ENCODE data around the gene KCNMA1.

Gene KCNMA1

DNA sequence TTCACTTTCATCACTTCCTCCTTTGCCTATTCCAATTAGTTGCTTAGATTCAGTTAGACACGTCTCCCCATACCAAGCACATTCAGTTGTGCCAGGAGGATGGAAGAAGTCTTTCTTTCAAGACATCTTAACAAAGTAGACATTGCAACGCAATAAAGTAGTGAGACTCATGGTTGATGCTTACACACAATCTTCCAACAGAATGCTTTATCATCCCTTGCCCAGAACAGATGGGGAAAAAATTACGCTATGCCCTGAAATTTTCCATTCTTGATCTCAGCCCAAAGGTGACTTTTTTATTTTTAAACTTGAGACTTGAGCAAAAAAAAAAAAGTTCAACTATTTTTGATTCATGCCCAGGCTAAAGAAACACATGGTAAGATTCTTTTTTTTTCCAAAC lies 74.9 kb downstream of the KCNMA1 start:
- Histone ChIP-seq H3K4me3 (ENCODE audit: low read length) (no peak overlapping the region), H3K23ac (ENCODE audit: low read length) (no peak overlapping the region), H3K56ac (ENCODE audit: low read length) (no peak overlapping the region), H3K36me3 (ENCODE audit: control insufficient read depth, insufficient read depth, low read length) (no peaks in the 10 kb centered on the region), H3K27ac (ENCODE audit: low read depth, low read length) (no peak overlapping the region), H3K9ac (ENCODE audit: low read length) (no peak overlapping the region), H4K5ac (ENCODE audit: low read length) (no peak overlapping the region), H3K79me2 (ENCODE audit: control insufficient read depth, insufficient read depth, low read length) (no peaks in the 10 kb centered on the region), H3K4me2 (ENCODE audit: low read length) (no peak overlapping the region), H4K8ac (ENCODE audit: low read depth, low read length) (no peak overlapping the region), H2BK120ac (ENCODE audit: low read depth, low read length) (no peak overlapping the region), H3K18ac (ENCODE audit: low read length) (no peak overlapping the region), H2BK5ac (ENCODE audit: low read length) (no peak overlapping the region), H3K79me1 (ENCODE audit: low read length) (no peaks in the 10 kb centered on the region), H2AK5ac (ENCODE audit: low read length) (no peak overlapping the region), H3K4ac (ENCODE audit: low read depth, low read length) (no peak overlapping the region), H2BK15ac (replicated peaks; ENCODE audit: low read depth) (no peak overlapping the region), H3K27me3 (ENCODE audit: insufficient read depth, low read length, poor library complexity) (no peaks in the 10 kb centered on the region), H3K4me1 (ENCODE audit: control insufficient read depth, low read depth, low read length) (peaks cover 2% of the 10 kb centered on the region)
- no CpG with 5 or more reads among the region's 3 CpGs for WGBS (ENCODE audit: extremely low coverage, insufficient coverage, low lambda C conversion rate)
- no peak for DNase-seq

GRCh38 chr10:77561991-77562390 lies 75.6 kb downstream of the KCNMA1 start:
- H3K9ac ChIP-seq (ENCODE audit: low read length) = no peak overlapping the region
- no peaks in the 10 kb centered on the region for H3K36me3 ChIP-seq (ENCODE audit: control insufficient read depth, insufficient read depth, low read length)
- H3K4me3 ChIP-seq (ENCODE audit: low read length) = no peak overlapping the region
- H3K18ac ChIP-seq (ENCODE audit: low read length) = no peak overlapping the region
- H3K4me2 ChIP-seq (ENCODE audit: low read length) = no peak overlapping the region
- H3K79me2 ChIP-seq (ENCODE audit: control insufficient read depth, insufficient read depth, low read length) = no peaks in the 10 kb centered on the region
- no peak overlapping the region for H2BK15ac ChIP-seq (replicated peaks; ENCODE audit: low read depth)
- H3K23ac ChIP-seq (ENCODE audit: low read length) = no peak overlapping the region
- no peak overlapping the region for H4K8ac ChIP-seq (ENCODE audit: low read depth, low read length)
- peaks cover 2% of the 10 kb centered on the region for H3K4me1 ChIP-seq (ENCODE audit: control insufficient read depth, low read depth, low read length)
- H2BK120ac ChIP-seq (ENCODE audit: low read depth, low read length) = no peak overlapping the region
- DNase-seq = no peak
- H3K4ac ChIP-seq (ENCODE audit: low read depth, low read length) = no peak overlapping the region
- H3K56ac ChIP-seq (ENCODE audit: low read length) = no peak overlapping the region
- H4K5ac ChIP-seq (ENCODE audit: low read length) = no peak overlapping the region
- no CpG with 5 or more reads among the region's 3 CpGs for WGBS (ENCODE audit: extremely low coverage, insufficient coverage, low lambda C conversion rate)
- H2AK5ac ChIP-seq (ENCODE audit: low read length) = no peak overlapping the region
- no peak overlapping the region for H2BK5ac ChIP-seq (ENCODE audit: low read length)
- H3K27me3 ChIP-seq (ENCODE audit: insufficient read depth, low read length, poor library complexity) = no peaks in the 10 kb centered on the region
- H3K27ac ChIP-seq (ENCODE audit: low read depth, low read length) = no peak overlapping the region
- H3K79me1 ChIP-seq (ENCODE audit: low read length) = no peaks in the 10 kb centered on the region

DNA sequence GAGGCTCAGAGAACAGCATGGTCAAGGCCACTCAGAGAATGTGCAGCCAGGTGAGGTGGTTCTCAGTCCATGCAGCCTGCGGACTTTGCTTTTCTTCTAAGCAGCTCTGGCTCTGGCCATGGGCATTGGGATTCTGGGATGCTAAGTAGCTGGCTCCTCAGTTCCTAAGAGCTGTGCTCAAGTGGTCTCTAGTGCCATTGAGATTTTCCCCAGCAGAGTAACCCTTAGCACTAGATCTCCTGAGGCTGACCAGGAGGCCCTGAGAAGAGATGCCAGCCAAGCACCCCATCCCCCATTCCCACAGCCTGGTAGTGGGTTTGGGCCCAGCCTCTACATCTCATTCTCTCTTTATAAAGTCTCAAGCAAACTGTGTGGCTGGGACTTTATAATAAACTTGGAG lies 77.1 kb downstream of the KCNMA1 start:
- Histone ChIP-seq H3K9ac (ENCODE audit: low read length) (no peak overlapping the region), H3K4me1 (ENCODE audit: control insufficient read depth, low read depth, low read length) (peaks cover 2% of the 10 kb centered on the region), H3K56ac (ENCODE audit: low read length) (no peak overlapping the region), H4K8ac (ENCODE audit: low read depth, low read length) (no peak overlapping the region), H3K27ac (ENCODE audit: low read depth, low read length) (no peak overlapping the region), H3K4ac (ENCODE audit: low read depth, low read length) (no peak overlapping the region), H2BK5ac (ENCODE audit: low read length) (no peak overlapping the region), H3K23ac (ENCODE audit: low read length) (no peak overlapping the region), H3K36me3 (ENCODE audit: control insufficient read depth, insufficient read depth, low read length) (no peaks in the 10 kb centered on the region), H2BK120ac (ENCODE audit: low read depth, low read length) (no peak overlapping the region), H4K5ac (ENCODE audit: low read length) (no peak overlapping the region), H2BK15ac (replicated peaks; ENCODE audit: low read depth) (no peak overlapping the region), H3K79me2 (ENCODE audit: control insufficient read depth, insufficient read depth, low read length) (no peaks in the 10 kb centered on the region), H3K4me2 (ENCODE audit: low read length) (no peak overlapping the region), H3K27me3 (ENCODE audit: insufficient read depth, low read length, poor library complexity) (no peaks in the 10 kb centered on the region), H3K4me3 (ENCODE audit: low read length) (no peak overlapping the region), H2AK5ac (ENCODE audit: low read length) (no peak overlapping the region), H3K79me1 (ENCODE audit: low read length) (no peaks in the 10 kb centered on the region), H3K18ac (ENCODE audit: low read length) (no peak overlapping the region)
- no CpG with 5 or more reads among the region's 1 CpG for WGBS (ENCODE audit: extremely low coverage, insufficient coverage, low lambda C conversion rate)
- DNase-seq = no peak

GRCh38 chr10:77560052-77560451 lies 77.6 kb downstream of the KCNMA1 start:
- Histone ChIP-seq H3K4me3 (ENCODE audit: low read length) (no peak overlapping the region), H3K4ac (ENCODE audit: low read depth, low read length) (no peak overlapping the region), H2BK15ac (replicated peaks; ENCODE audit: low read depth) (no peak overlapping the region), H3K36me3 (ENCODE audit: control insufficient read depth, insufficient read depth, low read length) (no peaks in the 10 kb centered on the region), H2BK120ac (ENCODE audit: low read depth, low read length) (no peak overlapping the region), H3K4me1 (ENCODE audit: control insufficient read depth, low read depth, low read length) (peaks cover 2% of the 10 kb centered on the region), H3K56ac (ENCODE audit: low read length) (no peak overlapping the region), H3K79me1 (ENCODE audit: low read length) (no peaks in the 10 kb centered on the region), H2BK5ac (ENCODE audit: low read length) (no peak overlapping the region), H4K5ac (ENCODE audit: low read length) (no peak overlapping the region), H3K27ac (ENCODE audit: low read depth, low read length) (no peak overlapping the region), H3K23ac (ENCODE audit: low read length) (no peak overlapping the region), H3K18ac (ENCODE audit: low read length) (no peak overlapping the region), H3K27me3 (ENCODE audit: insufficient read depth, low read length, poor library complexity) (no peaks in the 10 kb centered on the region), H2AK5ac (ENCODE audit: low read length) (no peak overlapping the region), H3K4me2 (ENCODE audit: low read length) (no peak overlapping the region), H3K9ac (ENCODE audit: low read length) (no peak overlapping the region), H4K8ac (ENCODE audit: low read depth, low read length) (no peak overlapping the region), H3K79me2 (ENCODE audit: control insufficient read depth, insufficient read depth, low read length) (no peaks in the 10 kb centered on the region)
- WGBS (ENCODE audit: extremely low coverage, insufficient coverage, low lambda C conversion rate) = no CpG with 5 or more reads among the region's 3 CpGs
- DNase-seq = no peak

- no peak overlapping the region for H2AK5ac ChIP-seq (ENCODE audit: low read length)
- no peak overlapping the region for H3K23ac ChIP-seq (ENCODE audit: low read length)
- no peak overlapping the region for H2BK15ac ChIP-seq (replicated peaks; ENCODE audit: low read depth)
- no CpG with 5 or more reads among the region's 1 CpG for WGBS (ENCODE audit: extremely low coverage, insufficient coverage, low lambda C conversion rate)
- H3K79me2 ChIP-seq (ENCODE audit: control insufficient read depth, insufficient read depth, low read length) = no peaks in the 10 kb centered on the region
- no peak overlapping the region for H3K18ac ChIP-seq (ENCODE audit: low read length)
- no peak overlapping the region for H4K5ac ChIP-seq (ENCODE audit: low read length)
- H3K27me3 ChIP-seq (ENCODE audit: insufficient read depth, low read length, poor library complexity) = no peaks in the 10 kb centered on the region
- H2BK120ac ChIP-seq (ENCODE audit: low read depth, low read length) = no peak overlapping the region
- H3K56ac ChIP-seq (ENCODE audit: low read length) = no peak overlapping the region
- no peak overlapping the region for H3K4ac ChIP-seq (ENCODE audit: low read depth, low read length)
- no peaks in the 10 kb centered on the region for H3K4me1 ChIP-seq (ENCODE audit: control insufficient read depth, low read depth, low read length)
- H3K79me1 ChIP-seq (ENCODE audit: low read length) = no peaks in the 10 kb centered on the region
- H3K4me3 ChIP-seq (ENCODE audit: low read length) = no peak overlapping the region
- H3K4me2 ChIP-seq (ENCODE audit: low read length) = no peak overlapping the region
- H3K27ac ChIP-seq (ENCODE audit: low read depth, low read length) = no peak overlapping the region
- H3K36me3 ChIP-seq (ENCODE audit: control insufficient read depth, insufficient read depth, low read length) = no peaks in the 10 kb centered on the region
- DNase-seq = no peak
- no peak overlapping the region for H4K8ac ChIP-seq (ENCODE audit: low read depth, low read length)
- no peak overlapping the region for H3K9ac ChIP-seq (ENCODE audit: low read length)
- no peak overlapping the region for H2BK5ac ChIP-seq (ENCODE audit: low read length)
These were observed 80.5 kb downstream of the KCNMA1 start for GRCh38 chr10:77556990-77557601.

DNA sequence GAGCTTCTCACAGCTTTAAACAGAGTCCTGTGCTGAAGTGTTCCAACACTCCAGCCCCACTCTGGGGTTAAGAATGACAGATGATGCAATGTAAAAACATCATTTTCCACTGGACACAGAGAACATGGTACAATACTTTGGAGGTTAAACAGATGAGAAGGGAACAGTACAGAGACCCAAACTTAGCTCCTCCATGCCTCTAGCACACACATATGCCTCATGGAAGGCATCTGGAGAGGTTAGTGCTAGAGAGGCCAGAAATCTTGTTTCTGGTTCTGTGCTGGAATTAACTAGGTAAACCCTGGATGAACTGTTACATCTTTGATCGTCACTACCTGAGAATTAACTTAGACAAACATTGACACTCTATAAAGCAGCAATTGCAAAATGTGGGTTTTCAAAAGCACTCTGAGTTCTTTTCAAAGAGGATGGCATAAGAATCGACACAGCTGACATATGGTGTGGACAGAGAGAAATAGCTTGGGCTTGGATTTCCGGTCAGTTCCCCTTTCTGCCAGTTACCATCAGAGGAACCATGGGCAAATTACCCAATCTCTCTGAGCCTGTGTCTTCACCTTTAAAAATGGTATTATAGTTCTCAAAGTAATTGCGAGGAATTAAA lies 81.9 kb downstream of the KCNMA1 start:
- no peak overlapping the region for H3K9ac ChIP-seq (ENCODE audit: low read length)
- H3K27ac ChIP-seq (ENCODE audit: low read depth, low read length) = no peak overlapping the region
- no peak overlapping the region for H2BK5ac ChIP-seq (ENCODE audit: low read length)
- H3K79me1 ChIP-seq (ENCODE audit: low read length) = no peaks in the 10 kb centered on the region
- no peak overlapping the region for H3K4ac ChIP-seq (ENCODE audit: low read depth, low read length)
- no peak overlapping the region for H3K4me3 ChIP-seq (ENCODE audit: low read length)
- no peak for DNase-seq
- H3K36me3 ChIP-seq (ENCODE audit: control insufficient read depth, insufficient read depth, low read length) = no peaks in the 10 kb centered on the region
- H3K4me1 ChIP-seq (ENCODE audit: control insufficient read depth, low read depth, low read length) = no peaks in the 10 kb centered on the region
- no peak overlapping the region for H3K56ac ChIP-seq (ENCODE audit: low read length)
- no peaks in the 10 kb centered on the region for H3K79me2 ChIP-seq (ENCODE audit: control insufficient read depth, insufficient read depth, low read length)
- no peak overlapping the region for H3K23ac ChIP-seq (ENCODE audit: low read length)
- no peaks in the 10 kb centered on the region for H3K27me3 ChIP-seq (ENCODE audit: insufficient read depth, low read length, poor library complexity)
- H2BK120ac ChIP-seq (ENCODE audit: low read depth, low read length) = no peak overlapping the region
- H2AK5ac ChIP-seq (ENCODE audit: low read length) = no peak overlapping the region
- no peak overlapping the region for H3K18ac ChIP-seq (ENCODE audit: low read length)
- no CpG with 5 or more reads among the region's 4 CpGs for whole genome bisulfite sequencing (ENCODE audit: extremely low coverage, insufficient coverage, low lambda C conversion rate)
- H2BK15ac ChIP-seq (replicated peaks; ENCODE audit: low read depth) = no peak overlapping the region
- no peak overlapping the region for H3K4me2 ChIP-seq (ENCODE audit: low read length)
- H4K5ac ChIP-seq (ENCODE audit: low read length) = no peak overlapping the region
- no peak overlapping the region for H4K8ac ChIP-seq (ENCODE audit: low read depth, low read length)

Data from mesendoderm (in vitro differentiated cells).